ENCODE results near the gene ARHGAP28. TPM values are rescaled to one million over a fixed set of nuclear protein-coding genes. Genes with fewer than 3 reads are reported as not detected.

Gene ARHGAP28
- total RNA-seq, 3 donors from 2014 or later (not counting 1 experiment from before 2014, with no cell fraction given): not detected

DNA sequence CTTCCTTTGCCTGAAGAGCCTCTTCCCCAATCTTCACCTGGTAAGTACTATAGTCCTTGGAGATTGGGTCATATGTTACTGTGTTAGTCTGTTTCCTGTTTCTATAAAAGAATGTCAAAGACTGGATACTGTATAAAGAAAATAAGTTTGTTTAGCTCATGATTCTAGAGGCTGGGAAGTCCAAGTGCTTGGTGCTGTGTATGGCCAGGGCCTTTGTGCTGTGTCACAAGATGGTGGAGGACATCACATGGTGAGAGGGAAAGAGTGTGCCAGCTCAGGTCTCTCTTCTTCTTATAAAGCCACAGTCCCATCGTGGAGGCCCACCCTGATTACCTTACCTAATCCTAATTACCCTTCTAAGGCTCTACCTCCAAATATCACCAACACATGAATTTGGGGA is 20.9 kb downstream of the ARHGAP28 start:
- H3K27me3 Mint-ChIP-seq (ENCODE audit: low read depth in 2 of 2): no peaks in the 10 kb centered on the region
- no peaks in the 10 kb centered on the region for H3K36me3 ChIP-seq (ENCODE audit: control insufficient read depth, insufficient read depth, low read length)
- H3K27me3 ChIP-seq (ENCODE audit: control insufficient read depth, insufficient read depth, low read length): no peaks in the 10 kb centered on the region
- intact Hi-C loops (cut with micrococcal nuclease): no loop called here
- H3K4me3 ChIP-seq (ENCODE audit: low read length): no peak overlapping the region
- no peak overlapping the region for H3K27ac Mint-ChIP-seq
- H3K4me1 Mint-ChIP-seq: no peaks in the 10 kb centered on the region
- TF ChIP-seq, protein P1, sequence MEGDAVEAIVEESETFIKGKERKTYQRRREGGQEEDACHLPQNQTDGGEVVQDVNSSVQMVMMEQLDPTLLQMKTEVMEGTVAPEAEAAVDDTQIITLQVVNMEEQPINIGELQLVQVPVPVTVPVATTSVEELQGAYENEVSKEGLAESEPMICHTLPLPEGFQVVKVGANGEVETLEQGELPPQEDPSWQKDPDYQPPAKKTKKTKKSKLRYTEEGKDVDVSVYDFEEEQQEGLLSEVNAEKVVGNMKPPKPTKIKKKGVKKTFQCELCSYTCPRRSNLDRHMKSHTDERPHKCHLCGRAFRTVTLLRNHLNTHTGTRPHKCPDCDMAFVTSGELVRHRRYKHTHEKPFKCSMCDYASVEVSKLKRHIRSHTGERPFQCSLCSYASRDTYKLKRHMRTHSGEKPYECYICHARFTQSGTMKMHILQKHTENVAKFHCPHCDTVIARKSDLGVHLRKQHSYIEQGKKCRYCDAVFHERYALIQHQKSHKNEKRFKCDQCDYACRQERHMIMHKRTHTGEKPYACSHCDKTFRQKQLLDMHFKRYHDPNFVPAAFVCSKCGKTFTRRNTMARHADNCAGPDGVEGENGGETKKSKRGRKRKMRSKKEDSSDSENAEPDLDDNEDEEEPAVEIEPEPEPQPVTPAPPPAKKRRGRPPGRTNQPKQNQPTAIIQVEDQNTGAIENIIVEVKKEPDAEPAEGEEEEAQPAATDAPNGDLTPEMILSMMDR (IDR thresholded peaks at IDR 0.05): no peak
- H3K9me3 ChIP-seq (ENCODE audit: control insufficient read depth, insufficient read depth, low read length): no peaks in the 10 kb centered on the region
- no peaks in the 10 kb centered on the region for H3K4me1 ChIP-seq (ENCODE audit: control insufficient read depth, insufficient read depth, low read length)
- H3K27ac ChIP-seq (ENCODE audit: low read length): no peak overlapping the region
- DNase-seq (no peak), ATAC-seq (no peak)
- WGBS (ENCODE audit: insufficient coverage): 67% methylated on average over 1 of the region's 1 CpG
- H3K36me3 Mint-ChIP-seq: no peaks in the 10 kb centered on the region
- H3K4me3 Mint-ChIP-seq: no peak overlapping the region
- H3K9me3 Mint-ChIP-seq: peaks cover 10 to 11% of the 10 kb centered on the region in 2 donors

- no peak for DNase-seq
- H3K4me1 Mint-ChIP-seq: no peaks in the 10 kb centered on the region
These were observed 21.7 kb downstream of the ARHGAP28 start for GRCh38 chr18:6751222-6751621.

GRCh38 chr18:6752202-6752860 is 22.8 kb downstream of the ARHGAP28 start:
- intact Hi-C loops (cut with micrococcal nuclease): no loop called here
- H3K27ac ChIP-seq (ENCODE audit: low read length): no peak overlapping the region
- H3K36me3 ChIP-seq (ENCODE audit: control insufficient read depth, insufficient read depth, low read length): no peaks in the 10 kb centered on the region
- no peak overlapping the region for H3K27ac Mint-ChIP-seq
- H3K36me3 Mint-ChIP-seq: no peaks in the 10 kb centered on the region
- H3K27me3 Mint-ChIP-seq (ENCODE audit: low read depth in 2 of 2): no peaks in the 10 kb centered on the region
- H3K27me3 ChIP-seq (ENCODE audit: control insufficient read depth, insufficient read depth, low read length): no peaks in the 10 kb centered on the region
- H3K4me1 ChIP-seq (ENCODE audit: control insufficient read depth, insufficient read depth, low read length): no peaks in the 10 kb centered on the region
- H3K4me3 ChIP-seq (ENCODE audit: low read length): no peak overlapping the region
- H3K9me3 ChIP-seq (ENCODE audit: control insufficient read depth, insufficient read depth, low read length): no peaks in the 10 kb centered on the region
- peaks cover 5 to 6% of the 10 kb centered on the region in 2 donors for H3K9me3 Mint-ChIP-seq
- WGBS (ENCODE audit: insufficient coverage): 67% methylated on average over 5 of the region's 6 CpGs
- no peak for ATAC-seq
- no peaks in the 10 kb centered on the region for H3K4me1 Mint-ChIP-seq
- H3K4me3 Mint-ChIP-seq: no peak overlapping the region
- TF ChIP-seq, protein P1 (IDR thresholded peaks at IDR 0.05): no peak
- no peak for DNase-seq

More at GRCh38 chr18:6751222-6751621, 21.7 kb downstream of the ARHGAP28 start:
- WGBS (ENCODE audit: insufficient coverage): 86% methylated on average over 1 of the region's 2 CpGs
- H3K9me3 Mint-ChIP-seq: peaks cover 10 to 11% of the 10 kb centered on the region in 2 donors
- no peaks in the 10 kb centered on the region for H3K36me3 Mint-ChIP-seq
- Histone ChIP-seq H3K9me3 (ENCODE audit: control insufficient read depth, insufficient read depth, low read length) (no peaks in the 10 kb centered on the region), H3K4me1 (ENCODE audit: control insufficient read depth, insufficient read depth, low read length) (no peaks in the 10 kb centered on the region), H3K4me3 (ENCODE audit: low read length) (no peak overlapping the region), H3K27me3 (ENCODE audit: control insufficient read depth, insufficient read depth, low read length) (no peaks in the 10 kb centered on the region), H3K27ac (ENCODE audit: low read length) (no peak overlapping the region), H3K36me3 (ENCODE audit: control insufficient read depth, insufficient read depth, low read length) (no peaks in the 10 kb centered on the region)
- intact Hi-C loops (cut with micrococcal nuclease): no loop called here
- no peak overlapping the region for H3K4me3 Mint-ChIP-seq
- no peaks in the 10 kb centered on the region for H3K27me3 Mint-ChIP-seq (ENCODE audit: low read depth in 2 of 2)
- ATAC-seq: no peak
- TF ChIP-seq, protein P1 (IDR thresholded peaks at IDR 0.05): no peak
- H3K27ac Mint-ChIP-seq: no peak overlapping the region

GRCh38 chr18:6755107-6755506 is 25.6 kb downstream of the ARHGAP28 start:
- Mint-ChIP-seq H3K27me3 (ENCODE audit: low read depth in 2 of 2) (no peaks in the 10 kb centered on the region), H3K36me3 (no peaks in the 10 kb centered on the region), H3K4me1 (no peaks in the 10 kb centered on the region), H3K27ac (no peak overlapping the region), H3K4me3 (no peak overlapping the region), H3K9me3 (peaks cover 5 to 6% of the 10 kb centered on the region in 2 donors)
- intact Hi-C loops (cut with micrococcal nuclease): no loop called here
- DNase-seq: no peak
- Histone ChIP-seq H3K27ac (ENCODE audit: low read length) (no peak overlapping the region), H3K9me3 (ENCODE audit: control insufficient read depth, insufficient read depth, low read length) (no peaks in the 10 kb centered on the region), H3K36me3 (ENCODE audit: control insufficient read depth, insufficient read depth, low read length) (no peaks in the 10 kb centered on the region), H3K27me3 (ENCODE audit: control insufficient read depth, insufficient read depth, low read length) (no peaks in the 10 kb centered on the region), H3K4me3 (ENCODE audit: low read length) (no peak overlapping the region), H3K4me1 (ENCODE audit: control insufficient read depth, insufficient read depth, low read length) (no peaks in the 10 kb centered on the region)
- ATAC-seq: no peak
- TF ChIP-seq, protein P1 (IDR thresholded peaks at IDR 0.05): no peak
- 89% methylated on average over 5 of the region's 5 CpGs for WGBS (ENCODE audit: insufficient coverage)

All from natural killer cell (primary cell).